Embryonic facial prominence (tissue), 1 donor: Measurements from ENCODE around the gene PALLD.
A peak's percentile ranks its signal among the peaks of the same experiment; 100 is the strongest.

Experiments
- DNase-seq: peaks from one replicate; pipeline ENCODE4 v3.0.0-alpha.2; 2016; ENCODE audit errors: extremely low spot score

The PALLD gene

DNA sequence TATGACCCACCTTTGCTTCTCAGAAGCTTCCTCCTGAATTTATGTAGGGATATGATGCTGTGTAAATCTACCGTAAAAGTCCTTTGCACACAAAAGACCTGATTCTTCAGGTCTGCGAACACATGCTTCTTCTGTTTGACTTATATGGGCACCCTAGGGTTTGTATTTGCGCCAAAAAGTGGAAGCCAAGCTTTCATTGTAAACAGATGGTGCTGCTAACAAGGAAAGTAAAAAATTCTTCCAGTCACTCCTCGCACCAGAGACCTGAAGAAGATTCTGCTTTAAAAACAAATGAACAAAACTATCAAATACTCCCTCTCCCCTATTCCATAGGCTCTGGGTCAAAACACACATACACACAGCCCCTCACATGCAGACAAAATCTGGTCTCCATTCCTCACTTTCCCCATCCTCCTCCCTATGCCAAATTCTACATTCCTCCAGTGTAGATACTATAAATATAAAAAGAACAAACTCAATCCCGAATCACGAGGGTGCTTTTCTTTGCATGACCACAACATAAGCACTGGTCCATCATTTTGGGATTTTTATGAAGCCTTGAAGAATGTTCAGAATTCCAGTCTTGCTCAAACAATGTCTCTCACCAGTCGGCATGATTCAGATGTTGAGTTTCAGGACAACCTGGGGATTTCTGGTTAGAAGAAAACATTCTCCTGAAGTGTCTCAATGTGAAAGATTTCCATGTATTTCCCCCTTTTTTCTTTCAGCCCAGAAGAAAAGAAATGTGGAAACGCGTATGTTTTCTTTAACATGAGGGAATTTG, 125.1 kb downstream of the PALLD start:
- DNase-seq: no peak

DNA sequence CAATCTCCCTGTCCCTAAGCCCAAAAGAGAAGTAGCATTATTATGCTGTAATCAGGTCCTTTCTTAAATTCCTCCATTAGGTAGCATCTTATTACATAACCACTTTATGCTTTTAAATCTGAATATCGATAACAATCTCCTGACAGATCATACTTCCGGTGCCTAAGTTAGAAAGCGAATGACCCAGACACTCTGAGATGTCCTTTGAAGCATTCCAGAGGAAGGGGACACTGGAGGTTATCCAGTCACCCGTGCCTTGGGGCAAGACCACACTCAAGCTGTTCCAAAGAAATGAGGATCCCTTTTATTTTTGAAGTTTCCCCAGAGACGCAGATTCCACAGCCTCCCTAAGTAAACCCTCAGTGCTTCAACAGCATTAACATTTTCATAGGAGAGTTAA, 125.7 kb downstream of the PALLD start:
- DNase-seq: no peak

DNA sequence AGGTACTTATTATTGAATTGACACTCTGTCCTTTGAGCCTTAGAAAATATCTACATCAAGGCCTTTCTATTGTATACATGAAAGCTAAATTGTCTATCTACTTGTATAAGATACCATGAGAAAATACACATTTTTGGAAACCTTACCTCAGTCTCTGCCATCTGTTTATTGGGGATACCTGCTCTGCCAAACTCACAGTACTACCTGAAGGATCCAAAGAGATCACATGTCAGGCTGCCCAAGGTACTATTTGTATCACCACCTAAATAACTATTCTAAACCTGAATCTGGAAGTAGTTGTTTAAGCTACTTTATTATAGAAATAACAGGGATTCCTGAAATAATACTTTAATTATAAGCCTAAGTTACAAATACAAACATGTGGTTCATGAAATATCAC, 126.2 kb downstream of the PALLD start:
- no peak for DNase-seq

DNA sequence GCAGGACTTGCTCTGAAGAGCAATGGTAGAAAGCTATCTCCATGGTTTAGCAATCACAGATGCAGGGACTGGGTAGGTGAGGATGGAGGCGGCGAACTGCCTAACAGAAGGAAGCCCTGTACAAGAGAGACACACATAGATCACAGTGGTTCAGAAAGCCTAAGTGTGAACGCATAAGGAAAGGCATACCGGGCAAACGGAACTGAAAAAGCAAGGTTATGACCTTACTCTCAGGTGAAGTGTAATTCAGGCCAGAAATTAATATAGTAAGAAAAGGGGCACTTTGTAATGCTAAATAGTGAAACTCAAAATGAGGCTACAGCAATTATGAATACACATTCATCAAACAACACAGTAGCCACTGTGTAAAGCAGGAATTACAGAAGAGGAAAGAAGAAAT, 126.6 kb downstream of the PALLD start:
- no peak for DNase-seq

DNA sequence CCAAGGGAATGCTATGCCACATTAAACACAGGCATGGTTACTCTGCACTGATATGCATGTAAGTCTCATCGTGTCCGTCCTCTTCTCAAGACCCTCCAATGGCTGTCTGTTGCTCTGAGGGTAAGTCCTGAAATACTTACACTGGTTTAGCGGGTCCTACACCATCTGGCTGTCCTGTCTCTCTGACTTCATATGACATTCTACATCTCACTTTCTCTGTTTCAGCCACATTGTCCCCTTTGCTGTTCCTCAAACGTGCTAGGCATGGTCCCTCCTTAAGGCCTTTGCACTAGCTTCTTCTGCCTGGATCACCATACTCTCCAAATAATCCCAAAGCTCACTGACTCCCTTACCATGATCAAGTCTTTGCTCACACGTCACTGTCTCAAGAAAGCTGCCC, 131.4 kb downstream of the PALLD start:
- no peak for DNase-seq

DNA sequence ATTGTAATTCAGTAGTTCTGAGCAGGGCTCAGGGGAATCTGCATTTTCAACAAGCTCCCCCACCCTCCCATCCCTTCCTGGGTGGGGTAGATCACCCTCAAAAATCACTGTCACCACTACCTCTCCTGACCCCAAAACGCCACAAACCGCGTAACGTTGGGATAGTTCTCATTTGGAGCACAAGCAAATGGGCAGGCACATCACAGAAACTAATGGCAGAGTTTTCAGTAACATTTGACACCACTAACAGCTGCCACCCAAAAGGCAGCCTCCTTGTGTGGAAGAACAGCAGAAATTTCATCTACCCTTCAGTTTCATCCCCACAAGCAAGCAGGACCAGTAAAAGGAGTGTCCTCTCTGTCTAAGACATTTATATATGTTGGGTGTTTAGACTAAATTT, 132.7 kb downstream of the PALLD start:
- no peak for DNase-seq

DNA sequence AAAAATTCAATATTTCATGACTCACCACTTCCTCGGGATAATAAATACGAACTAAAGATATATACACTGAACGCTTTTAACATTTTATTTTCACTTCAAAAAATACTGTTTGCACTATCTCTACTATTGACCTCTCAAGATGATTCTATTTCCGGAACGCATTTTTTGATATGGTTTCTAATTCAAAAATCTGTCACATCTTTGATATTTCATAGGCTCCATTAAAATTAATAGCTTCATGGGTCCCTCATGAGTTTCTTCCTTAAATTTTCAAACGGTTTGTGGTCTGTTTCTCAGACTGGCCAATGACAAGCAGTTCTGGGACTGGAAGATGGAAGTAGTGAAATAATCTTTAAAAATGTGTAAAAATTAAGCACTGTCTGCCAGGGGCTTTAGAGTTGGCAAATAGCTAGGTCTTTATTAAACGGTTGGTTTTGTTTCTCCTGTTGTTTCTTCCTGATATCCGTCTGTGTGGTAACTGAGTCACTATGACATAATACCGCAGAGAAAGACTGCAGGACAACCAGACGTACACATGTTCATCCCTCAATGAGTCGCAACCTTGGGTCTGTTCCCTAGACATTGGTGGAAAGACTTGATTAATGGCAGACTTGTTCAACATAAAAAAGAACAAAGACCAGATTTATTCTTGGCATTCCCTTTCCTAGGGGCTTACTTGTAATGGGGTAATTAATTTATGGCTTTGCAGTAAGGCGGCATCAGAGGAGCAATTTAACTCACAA, 133.8 kb downstream of the PALLD start:
- DNase-seq: no peak

DNA sequence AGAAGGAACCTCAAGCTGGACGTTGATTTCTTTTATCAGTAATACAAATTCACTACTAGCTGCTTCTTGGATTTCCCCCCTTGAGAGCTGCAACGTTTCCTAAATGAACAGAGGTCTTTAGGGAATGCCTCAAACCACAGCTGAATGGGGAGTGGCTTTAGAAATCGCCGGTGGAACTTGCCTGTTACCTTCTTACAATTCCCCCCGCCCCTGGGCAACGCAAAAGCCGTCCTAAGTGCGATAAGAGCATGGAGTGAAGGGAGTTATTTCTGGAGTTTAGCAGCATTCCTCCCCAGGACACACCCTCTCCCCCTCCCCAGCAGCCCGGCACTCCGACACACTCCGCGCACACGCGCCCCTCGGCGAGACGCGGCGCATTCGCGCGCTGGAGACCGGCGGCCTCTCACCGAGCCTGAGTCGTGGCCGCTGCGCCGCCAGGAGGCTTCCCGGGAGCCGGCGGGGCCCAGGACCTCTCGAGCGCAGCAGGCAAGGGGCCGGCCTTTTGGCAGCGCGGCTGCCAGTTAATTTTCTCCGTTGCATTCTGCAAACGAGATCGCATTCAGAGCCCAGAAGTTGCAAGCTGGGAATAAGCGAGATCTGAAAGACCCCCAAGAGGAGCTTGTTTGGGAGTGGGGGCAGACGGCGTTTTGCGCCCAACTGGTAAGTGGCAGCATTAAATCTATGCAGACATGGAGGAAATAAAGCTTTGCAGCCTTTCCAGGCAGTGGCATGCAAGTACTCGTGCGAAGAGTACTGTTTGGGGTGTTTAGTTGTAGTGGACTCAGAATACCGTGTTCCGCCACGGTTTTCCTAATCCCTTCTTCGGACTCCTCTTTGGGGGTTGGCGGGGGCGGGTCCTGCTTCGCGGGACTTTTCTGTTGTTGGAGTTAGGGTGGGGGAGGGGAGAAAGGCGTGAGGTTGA, 134.7 kb downstream of the PALLD start:
- peak; percentile 68 for DNase-seq

DNA sequence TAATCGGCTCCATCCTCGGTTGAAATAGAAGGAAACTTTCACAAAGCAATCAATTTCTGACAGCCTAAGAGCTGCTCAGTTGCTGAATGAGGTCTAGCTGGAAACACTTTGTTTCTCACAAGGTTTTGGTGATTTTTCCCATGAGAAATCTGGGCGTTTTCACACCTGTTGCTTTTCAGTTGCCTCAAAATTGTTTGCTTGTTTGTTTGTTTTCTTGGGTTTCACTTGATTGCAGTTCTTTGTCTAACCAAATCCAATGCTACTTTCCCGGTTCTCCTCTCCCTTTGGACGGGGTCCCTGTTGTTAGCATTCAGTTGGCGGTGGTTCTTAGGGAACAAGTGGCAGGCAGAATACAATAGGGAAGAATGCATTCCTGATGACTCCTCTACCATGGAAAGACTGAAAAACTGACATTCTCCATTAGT, 135.5 kb downstream of the PALLD start:
- no peak for DNase-seq

DNA sequence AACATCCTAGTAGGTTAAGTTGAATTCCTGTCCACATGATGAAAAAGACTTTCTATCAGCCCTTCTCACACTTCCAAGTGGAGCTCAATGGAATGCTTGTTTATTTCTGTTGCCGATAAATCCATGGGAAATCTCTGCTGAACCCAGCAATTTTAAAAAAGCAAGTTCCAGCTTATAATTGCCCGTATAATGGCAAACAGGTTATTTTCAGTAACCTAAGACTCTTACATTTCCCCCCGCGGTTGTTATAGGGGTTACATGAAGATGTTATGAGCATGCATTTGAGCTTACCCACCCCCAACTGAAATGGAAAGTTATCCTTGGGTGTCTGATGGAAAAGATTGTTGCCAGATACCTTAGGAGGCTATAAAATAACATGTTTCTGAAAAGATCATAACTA, 136.2 kb downstream of the PALLD start:
- DNase-seq: peak; percentile 72

DNA sequence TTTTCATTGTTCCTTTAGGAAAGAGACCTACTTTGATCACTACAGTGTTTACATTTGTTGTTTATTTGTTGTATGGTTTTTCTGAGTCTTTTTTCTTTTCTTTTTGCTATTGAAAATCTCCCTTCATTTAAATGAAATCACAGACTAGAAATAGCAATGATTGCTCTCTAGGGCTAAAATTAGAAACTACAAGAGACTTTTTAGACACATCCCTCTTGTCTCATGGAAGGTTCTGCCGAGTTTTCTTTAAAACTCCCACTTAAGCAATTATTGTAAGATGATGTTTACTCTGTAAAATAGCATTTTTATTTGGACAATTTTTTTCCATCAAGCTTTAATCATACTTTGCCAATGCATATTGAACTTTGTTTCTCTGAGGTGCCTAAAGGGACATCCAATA, 136.6 kb downstream of the PALLD start:
- DNase-seq: no peak

DNA sequence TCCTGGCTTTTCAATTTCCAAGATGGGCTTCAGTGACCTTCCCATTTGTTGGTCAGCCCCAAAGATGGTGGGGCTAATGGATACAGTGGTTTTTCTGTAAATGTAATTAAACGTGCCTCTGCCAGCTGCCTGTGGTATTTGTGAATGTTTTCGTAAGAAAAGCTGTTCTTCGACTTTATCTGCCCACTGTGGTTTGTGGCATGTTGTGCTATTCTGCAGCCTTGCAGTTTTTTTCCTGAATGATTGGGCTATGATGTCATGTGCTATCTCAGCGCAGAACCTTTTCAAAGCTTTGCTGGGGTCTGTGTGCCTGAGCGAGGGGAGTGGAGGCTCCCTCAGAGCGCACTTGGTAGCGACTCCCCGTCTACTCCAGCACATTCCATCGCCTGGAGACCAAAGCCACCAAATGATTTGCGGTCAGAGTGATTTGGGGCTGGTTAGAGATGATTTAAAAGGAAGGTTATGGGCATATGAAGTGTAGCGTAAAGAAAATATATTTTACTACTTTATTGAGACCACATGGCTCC, 137.5 kb downstream of the PALLD start:
- peak; percentile 92 for DNase-seq

DNA sequence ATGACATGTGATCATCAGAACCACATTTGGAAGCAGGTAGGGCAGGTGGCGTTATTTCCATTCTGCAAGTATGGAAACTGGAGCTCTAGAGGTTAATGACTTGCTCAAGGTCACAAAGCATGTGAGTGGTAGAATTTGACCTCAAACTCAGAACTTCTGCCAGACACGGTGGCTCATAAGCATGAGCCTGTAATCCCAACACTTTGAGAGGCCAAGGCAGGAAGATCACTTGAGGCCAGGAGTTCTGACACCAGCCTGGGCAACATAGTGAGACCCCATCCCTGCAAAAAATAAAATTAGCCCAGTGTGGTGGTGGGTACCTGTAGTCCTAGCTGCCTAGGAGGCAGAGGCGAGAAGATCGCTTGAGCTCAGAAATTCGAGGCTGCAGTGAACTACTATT, 139.2 kb downstream of the PALLD start:
- no peak for DNase-seq

DNA sequence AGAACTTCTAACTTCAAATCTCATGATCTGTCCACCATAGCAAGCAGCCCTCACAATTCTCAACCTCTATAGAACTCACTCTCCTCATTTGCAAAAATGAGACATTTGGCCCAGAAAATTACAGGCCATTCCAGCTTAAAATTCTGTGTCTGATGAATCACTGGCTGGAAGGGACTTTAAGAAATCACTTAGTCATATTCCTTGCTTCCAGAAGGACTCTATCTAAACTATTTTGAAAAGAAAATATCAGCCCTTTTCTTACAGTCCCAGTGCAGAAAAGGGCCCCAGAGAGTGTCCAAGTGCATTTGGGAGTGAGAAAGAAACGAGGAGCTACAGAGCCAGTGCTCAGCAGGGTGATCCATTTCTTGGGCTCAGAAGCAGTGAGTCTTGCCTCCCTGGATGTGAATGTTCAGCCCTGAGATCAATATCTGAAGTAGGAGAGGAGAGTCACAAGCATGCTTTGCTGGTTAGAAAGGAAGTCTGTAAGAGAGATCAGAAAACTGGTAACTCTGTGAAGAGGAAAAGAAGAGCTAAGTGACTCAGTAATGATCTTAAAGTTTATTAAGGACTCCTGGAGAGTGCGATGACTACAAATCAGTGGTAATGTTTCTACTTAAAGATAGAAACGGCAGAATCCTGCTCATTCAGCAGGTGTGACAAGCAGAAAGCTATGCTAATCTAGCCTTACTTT, 139.8 kb downstream of the PALLD start:
- DNase-seq: no peak

DNA sequence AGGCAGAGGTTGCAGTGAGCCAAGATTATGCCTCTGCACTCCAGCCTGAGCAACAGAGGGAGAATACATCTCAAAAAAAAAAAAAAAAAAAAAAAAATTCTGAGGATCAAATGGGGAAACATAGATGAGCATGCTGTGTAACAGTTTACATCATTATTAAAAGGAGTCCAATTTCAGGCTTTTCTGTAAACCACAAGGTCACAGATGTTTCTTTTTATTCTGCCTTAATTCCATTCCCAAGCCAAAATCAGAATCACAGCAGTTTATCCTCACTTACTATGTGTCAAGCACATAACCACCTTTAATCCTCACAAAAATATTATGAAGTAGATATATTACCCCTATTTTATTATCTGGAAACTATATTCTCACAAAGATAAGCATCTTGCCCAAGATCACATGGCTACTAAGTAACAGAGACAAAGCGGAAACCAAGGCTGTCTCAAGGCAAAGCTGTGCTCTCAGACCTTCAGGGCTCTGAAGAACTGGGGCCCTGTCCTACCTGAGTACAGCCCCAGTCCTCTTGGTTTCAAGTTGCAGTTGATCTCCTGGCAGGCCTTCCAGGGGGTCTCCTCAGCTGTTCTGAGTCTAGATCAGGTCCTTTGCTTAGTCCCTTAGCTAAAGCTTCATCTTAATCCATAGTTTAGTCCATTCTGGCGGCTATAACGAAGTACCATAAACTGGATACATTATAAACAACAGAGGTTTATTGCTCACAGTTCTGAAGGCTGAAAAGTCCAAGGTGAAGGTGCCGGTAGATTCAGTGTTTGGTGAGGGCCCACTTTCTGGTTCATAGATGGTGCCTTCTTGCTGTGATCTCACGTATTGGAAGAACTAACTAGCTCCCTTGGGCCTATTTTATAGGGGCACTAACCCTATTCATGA, 141.3 kb downstream of the PALLD start:
- DNase-seq: no peak

DNA sequence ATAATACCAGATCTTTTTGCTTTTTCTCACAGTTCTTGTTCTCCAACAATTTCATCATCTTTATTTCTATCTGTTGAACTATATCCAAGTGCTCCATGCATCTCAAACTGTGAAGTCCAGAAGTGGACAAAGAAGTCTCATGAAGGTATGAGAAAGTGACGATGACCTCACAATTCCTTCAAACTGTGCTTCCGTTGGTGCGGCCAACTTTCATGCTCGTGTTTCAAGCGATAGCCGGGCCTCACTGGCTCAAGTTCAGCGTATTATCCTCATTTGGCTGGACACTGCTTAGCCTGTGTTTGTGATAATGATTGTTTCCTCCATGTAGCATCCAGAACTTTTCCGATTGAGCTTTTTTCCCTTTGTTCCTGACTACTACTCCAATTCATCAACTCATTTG, 143.1 kb downstream of the PALLD start:
- no peak for DNase-seq

DNA sequence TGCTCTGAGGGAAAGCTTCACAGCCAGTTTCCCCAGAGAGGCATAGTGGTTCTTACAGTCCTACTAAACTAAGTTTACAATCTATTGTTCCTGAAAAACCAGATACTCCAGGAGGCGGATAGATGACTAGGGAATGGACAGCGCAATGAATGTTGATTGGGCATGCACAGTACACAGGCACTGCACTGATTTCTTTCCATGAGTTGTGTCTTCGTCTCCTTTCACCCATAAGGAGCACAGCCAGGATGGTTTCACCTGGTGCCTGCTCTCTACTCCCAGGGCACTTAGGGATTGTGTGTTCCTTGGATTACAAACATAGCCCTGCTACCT, 144.9 kb downstream of the PALLD start:
- no peak for DNase-seq

DNA sequence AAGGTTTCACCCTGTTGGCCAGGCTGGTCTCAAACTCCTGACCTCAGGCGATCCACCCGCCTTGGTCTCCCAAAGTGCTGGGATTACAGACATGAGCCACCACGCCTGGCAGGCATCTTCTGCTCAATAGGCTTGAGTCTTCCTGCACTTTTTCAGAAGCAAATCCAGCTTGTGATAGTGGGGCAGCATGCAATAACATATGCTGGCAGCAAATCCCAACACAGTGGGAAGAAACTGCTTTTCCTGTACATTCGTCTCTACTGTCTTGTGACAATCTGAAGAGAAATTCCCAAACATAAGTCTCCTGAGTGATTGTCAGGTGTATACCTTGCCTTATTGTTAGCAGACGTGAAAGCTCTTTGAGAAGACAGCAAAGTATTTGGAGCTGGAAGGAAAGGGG, 145.7 kb downstream of the PALLD start:
- DNase-seq: no peak

DNA sequence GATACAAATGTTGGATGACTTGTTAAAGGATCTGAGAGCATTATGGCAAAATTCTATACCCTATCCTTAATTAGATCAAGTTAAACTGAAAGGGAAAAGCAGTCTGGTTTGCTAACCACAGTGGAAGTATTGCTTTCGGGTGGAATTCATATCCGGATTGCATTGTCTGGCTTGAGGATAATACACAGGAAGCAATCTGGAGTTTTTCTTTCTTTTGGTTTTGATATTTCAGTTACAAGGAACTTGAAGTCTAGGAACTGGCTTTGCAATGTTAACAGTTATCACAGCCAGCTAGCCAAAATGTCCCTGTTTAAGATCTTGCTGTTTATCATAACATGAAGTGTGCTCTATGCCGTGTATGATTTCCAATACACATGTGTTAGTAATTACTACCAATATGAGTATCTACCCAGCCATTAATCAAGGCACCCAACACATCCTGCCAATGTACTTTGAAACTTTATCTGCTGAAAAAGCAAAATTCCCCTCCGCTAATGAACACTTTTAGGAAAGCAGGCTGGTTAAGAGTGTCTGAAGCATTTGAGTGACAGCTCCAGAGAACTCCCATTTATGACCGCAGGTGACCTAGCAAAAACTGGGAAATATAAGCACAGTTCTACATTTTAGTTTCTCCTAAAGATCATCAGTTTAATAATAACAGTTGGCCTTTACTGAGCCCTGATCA, 146.4 kb downstream of the PALLD start:
- DNase-seq: peak; percentile 51

DNA sequence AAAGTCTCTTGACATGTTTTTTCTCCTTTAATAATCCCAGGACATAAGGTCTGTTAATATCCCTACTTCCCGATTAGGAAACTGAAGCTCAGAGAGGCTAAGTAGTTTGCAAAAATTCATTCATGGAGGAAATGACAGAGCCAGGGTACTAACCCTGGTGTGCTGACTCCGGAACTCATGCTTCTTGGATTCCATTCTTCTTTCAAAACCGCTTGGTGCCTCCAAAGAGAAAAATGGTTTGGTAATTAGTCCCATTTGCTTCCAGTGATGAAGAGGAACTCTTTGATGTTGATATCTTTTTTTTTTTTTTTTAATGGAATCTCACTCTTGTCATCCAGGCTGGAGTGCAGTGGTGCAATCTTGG, 146.9 kb downstream of the PALLD start:
- no peak for DNase-seq
